NCI-H345 (cell line): ENCODE data around the gene SLCO4C1.
A peak's percentile ranks its signal among the peaks of the same experiment; 100 is the strongest.
"Not testable (repeated sequence)": the region's sequence is repeated elsewhere in the genome, so short reads cannot be mapped to it uniquely, and the experiment has no call there.

Experiments
- DNase-seq: peaks from one replicate; lab custom pipeline; 2025; lab: John Stamatoyannopoulos, UW

SLCO4C1 gene

GRCh38 chr5:102296178-102296817 is at the start of gene SLCO4C1:
Gene SLCO4C1 (minus strand): TSS chr5:102296284. CDS start chr5:102296262, 22 bp downstream.
- DNase-seq: peak; percentile 89

GRCh38 chr5:102341681-102342288 is 45.7 kb upstream of the SLCO4C1 start:
- DNase-seq: peak; percentile 73

GRCh38 chr5:102324714-102325113 is 28.6 kb upstream of the SLCO4C1 start:
- no peak for DNase-seq

GRCh38 chr5:102318801-102319200 is 22.7 kb upstream of the SLCO4C1 start:
- DNase-seq: not testable (repeated sequence)

- DNase-seq: peak; percentile 54
These were observed 18.2 kb upstream of the SLCO4C1 start for GRCh38 chr5:102314328-102314727.

- no peak for DNase-seq
These were observed 17.8 kb upstream of the SLCO4C1 start for GRCh38 chr5:102313912-102314311.

- DNase-seq: no peak
These were observed 16.7 kb upstream of the SLCO4C1 start for GRCh38 chr5:102312586-102313370.

- no peak for DNase-seq
These were observed 13.5 kb upstream of the SLCO4C1 start for GRCh38 chr5:102309586-102309985.

GRCh38 chr5:102307232-102307631 is 11.1 kb upstream of the SLCO4C1 start:
- no peak for DNase-seq

- no peak for DNase-seq
These were observed 10.0 kb upstream of the SLCO4C1 start for GRCh38 chr5:102306121-102306520.

- DNase-seq: peak; percentile 17
These were observed 428 bp downstream of the SLCO4C1 start for GRCh38 chr5:102295534-102296177.

- no peak for DNase-seq
These were observed 1.1 kb downstream of the SLCO4C1 start for GRCh38 chr5:102294886-102295395.

GRCh38 chr5:102290004-102290403 is 6.1 kb downstream of the SLCO4C1 start:
- DNase-seq: no peak

GRCh38 chr5:102289251-102289899 is 6.7 kb downstream of the SLCO4C1 start:
- no peak for DNase-seq

GRCh38 chr5:102288630-102289029 is 7.5 kb downstream of the SLCO4C1 start:
- DNase-seq: no peak

GRCh38 chr5:102286476-102286875 is 9.6 kb downstream of the SLCO4C1 start:
- DNase-seq: no peak

- DNase-seq: no peak
These were observed 12.8 kb downstream of the SLCO4C1 start for GRCh38 chr5:102283102-102283797.

GRCh38 chr5:102279711-102280110 is 16.4 kb downstream of the SLCO4C1 start:
- no peak for DNase-seq

- no peak for DNase-seq
These were observed 17.9 kb downstream of the SLCO4C1 start for GRCh38 chr5:102278231-102278630.

GRCh38 chr5:102277144-102277543 is 18.9 kb downstream of the SLCO4C1 start:
- DNase-seq: no peak

- DNase-seq: no peak
These were observed 24.3 kb downstream of the SLCO4C1 start for GRCh38 chr5:102271759-102272158.
